ENCODE measurements around the gene PLAC8.
"Not testable (repeated sequence)": the region's sequence is repeated elsewhere in the genome, so short reads cannot be mapped to it uniquely, and the experiment has no call there.

The PLAC8 gene

GRCh38 chr4:83082777-83083176, 31.8 kb downstream of the PLAC8 start:
- H3K4me1 Mint-ChIP-seq, result no peaks in the 10 kb centered on the region
- peaks cover 4% of the 10 kb centered on the region for H3K9me3 Mint-ChIP-seq
- H3K36me3 Mint-ChIP-seq (ENCODE audit: low read depth), result peaks cover 4% of the 10 kb centered on the region
- TF ChIP-seq CTCF (IDR thresholded peaks at IDR 0.05; ENCODE audit: unreplicated experiment in 3 of 3), result no peak
- no peaks in the 10 kb centered on the region for H3K27me3 Mint-ChIP-seq (ENCODE audit: low read depth)
- no peak overlapping the region for H3K27ac Mint-ChIP-seq
- H3K4me3 Mint-ChIP-seq, result no peak overlapping the region

GRCh38 chr4:83080561-83080960, 34.0 kb downstream of the PLAC8 start:
- no peak for TF ChIP-seq CTCF (IDR thresholded peaks at IDR 0.05; ENCODE audit: unreplicated experiment in 3 of 3)
- peaks cover 6% of the 10 kb centered on the region for H3K4me1 Mint-ChIP-seq
- H3K27me3 Mint-ChIP-seq (ENCODE audit: low read depth), result no peaks in the 10 kb centered on the region
- no peak overlapping the region for H3K4me3 Mint-ChIP-seq
- H3K9me3 Mint-ChIP-seq, result peaks cover 12% of the 10 kb centered on the region
- no peak overlapping the region for H3K27ac Mint-ChIP-seq
- peaks cover 22% of the 10 kb centered on the region for H3K36me3 Mint-ChIP-seq (ENCODE audit: low read depth)

DNA sequence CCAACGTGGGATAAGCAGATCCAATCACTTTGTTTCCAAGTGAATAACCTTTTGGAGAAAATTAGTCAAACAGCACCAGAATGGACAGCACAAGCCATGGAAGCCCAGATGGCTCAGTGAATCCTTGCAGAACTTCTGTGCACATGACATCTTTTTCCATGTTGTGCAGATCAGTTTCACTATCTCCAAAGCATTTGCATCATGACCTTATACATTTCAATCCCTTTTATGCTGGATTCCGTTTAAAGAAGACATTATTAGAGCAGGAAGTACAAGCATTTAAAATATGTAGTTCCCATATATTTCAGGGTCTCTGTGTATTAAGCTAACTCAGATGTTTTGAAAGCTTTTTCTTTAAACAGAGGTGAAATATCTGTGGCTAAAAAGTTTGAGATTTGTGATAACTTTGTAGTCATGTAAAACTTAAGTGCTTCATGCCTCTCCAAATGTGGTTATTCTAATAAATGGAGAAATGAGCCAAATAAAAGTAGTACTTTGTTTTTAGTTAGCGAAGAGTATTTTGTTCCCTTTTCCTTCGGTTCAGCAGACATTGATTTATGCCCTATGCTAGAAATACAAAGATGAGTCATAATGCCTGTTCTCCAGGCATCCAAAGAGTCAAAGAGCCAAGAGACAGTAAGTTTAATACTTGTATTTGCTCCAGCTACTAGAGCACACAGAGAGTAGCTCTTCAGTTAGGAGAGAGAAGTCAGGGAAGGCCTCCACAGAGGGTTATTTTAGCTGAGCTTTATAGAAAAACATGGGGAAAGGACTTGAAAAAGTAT, 39.0 kb downstream of the PLAC8 start:
- no peak for TF ChIP-seq CTCF (IDR thresholded peaks at IDR 0.05; ENCODE audit: unreplicated experiment in 3 of 3)
- Mint-ChIP-seq H3K36me3 (ENCODE audit: low read depth) (peaks cover 45% of the 10 kb centered on the region), H3K27ac (peak overlapping the region; percentile 6 to 90 (median 81))

GRCh38 chr4:83074783-83075182, 39.7 kb downstream of the PLAC8 start:
- H3K27ac Mint-ChIP-seq; H3K4me3 Mint-ChIP-seq; H3K9me3 Mint-ChIP-seq; H3K27me3 Mint-ChIP-seq (ENCODE audit: low read depth): not testable (repeated sequence)
- Mint-ChIP-seq H3K36me3 (ENCODE audit: low read depth) (peaks cover 52% of the 10 kb centered on the region), H3K4me1 (peaks cover 11% of the 10 kb centered on the region)

More for the DNA sequence above, 39.0 kb downstream of the PLAC8 start:
- H3K4me1 Mint-ChIP-seq, result peaks cover 11% of the 10 kb centered on the region
- H3K4me3 Mint-ChIP-seq, result peak overlapping the region in 1 of 3 experiments; percentile 9
- H3K9me3 Mint-ChIP-seq, result peaks cover 8% of the 10 kb centered on the region
- H3K27me3 Mint-ChIP-seq (ENCODE audit: low read depth), result no peaks in the 10 kb centered on the region

- Mint-ChIP-seq H3K36me3 (ENCODE audit: low read depth) (peaks cover 56% of the 10 kb centered on the region), H3K4me3 (no peak overlapping the region), H3K4me1 (peaks cover 11% of the 10 kb centered on the region), H3K27me3 (ENCODE audit: low read depth) (no peaks in the 10 kb centered on the region), H3K27ac (no peak overlapping the region), H3K9me3 (peaks cover 8% of the 10 kb centered on the region)
- TF ChIP-seq CTCF (IDR thresholded peaks at IDR 0.05; ENCODE audit: unreplicated experiment in 3 of 3), result peak; percentile 56 to 74 (median 72)
These were observed 40.3 kb downstream of the PLAC8 start for GRCh38 chr4:83074086-83074704.

- no peak for TF ChIP-seq CTCF (IDR thresholded peaks at IDR 0.05; ENCODE audit: unreplicated experiment in 3 of 3)
- peaks cover 4% of the 10 kb centered on the region for H3K9me3 Mint-ChIP-seq
- no peaks in the 10 kb centered on the region for H3K27me3 Mint-ChIP-seq (ENCODE audit: low read depth)
- H3K36me3 Mint-ChIP-seq (ENCODE audit: low read depth), result peaks cover 57% of the 10 kb centered on the region
- H3K27ac Mint-ChIP-seq, result no peak overlapping the region
- peaks cover 10% of the 10 kb centered on the region for H3K4me1 Mint-ChIP-seq
- no peak overlapping the region for H3K4me3 Mint-ChIP-seq
These were observed 43.4 kb downstream of the PLAC8 start for GRCh38 chr4:83071116-83071515.
